SW 1271 (cell line): ENCODE data around the gene BCAS3.

ENCODE experiments used
- DNase-seq, 2 experiments: peaks; one replicate each; lab custom pipeline; 2025; lab: John Stamatoyannopoulos, UW

BCAS3 gene

DNA sequence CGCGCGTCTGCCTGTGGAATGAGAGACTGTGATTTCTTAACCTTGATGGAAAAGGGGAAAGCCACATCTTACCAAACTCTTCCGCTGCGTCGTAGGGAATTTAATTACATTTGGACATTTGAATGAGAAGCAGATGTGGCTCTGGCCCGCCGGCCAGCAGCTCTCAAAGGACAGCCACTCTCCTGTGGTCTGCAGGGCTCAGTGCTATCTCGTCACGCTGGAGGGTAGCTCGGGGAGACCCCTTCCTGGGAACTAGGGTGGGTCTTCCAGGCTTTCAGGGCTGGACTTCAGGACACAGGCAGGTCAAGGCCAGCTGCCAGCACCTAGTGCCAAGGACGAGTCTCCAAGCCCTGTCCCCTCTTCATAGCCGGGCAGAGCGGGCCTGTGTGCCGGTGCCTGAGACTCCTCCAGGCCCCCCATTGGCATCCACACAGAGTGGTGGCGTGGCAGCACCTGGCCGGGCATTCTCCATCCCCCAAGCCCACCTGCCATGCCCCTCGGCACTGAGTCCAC is 706.1 kb downstream of the BCAS3 start:
- no peak for DNase-seq

- no peak for DNase-seq
Measured at GRCh38 chr17:61384354-61384691, 706.7 kb downstream of the BCAS3 start.

DNA sequence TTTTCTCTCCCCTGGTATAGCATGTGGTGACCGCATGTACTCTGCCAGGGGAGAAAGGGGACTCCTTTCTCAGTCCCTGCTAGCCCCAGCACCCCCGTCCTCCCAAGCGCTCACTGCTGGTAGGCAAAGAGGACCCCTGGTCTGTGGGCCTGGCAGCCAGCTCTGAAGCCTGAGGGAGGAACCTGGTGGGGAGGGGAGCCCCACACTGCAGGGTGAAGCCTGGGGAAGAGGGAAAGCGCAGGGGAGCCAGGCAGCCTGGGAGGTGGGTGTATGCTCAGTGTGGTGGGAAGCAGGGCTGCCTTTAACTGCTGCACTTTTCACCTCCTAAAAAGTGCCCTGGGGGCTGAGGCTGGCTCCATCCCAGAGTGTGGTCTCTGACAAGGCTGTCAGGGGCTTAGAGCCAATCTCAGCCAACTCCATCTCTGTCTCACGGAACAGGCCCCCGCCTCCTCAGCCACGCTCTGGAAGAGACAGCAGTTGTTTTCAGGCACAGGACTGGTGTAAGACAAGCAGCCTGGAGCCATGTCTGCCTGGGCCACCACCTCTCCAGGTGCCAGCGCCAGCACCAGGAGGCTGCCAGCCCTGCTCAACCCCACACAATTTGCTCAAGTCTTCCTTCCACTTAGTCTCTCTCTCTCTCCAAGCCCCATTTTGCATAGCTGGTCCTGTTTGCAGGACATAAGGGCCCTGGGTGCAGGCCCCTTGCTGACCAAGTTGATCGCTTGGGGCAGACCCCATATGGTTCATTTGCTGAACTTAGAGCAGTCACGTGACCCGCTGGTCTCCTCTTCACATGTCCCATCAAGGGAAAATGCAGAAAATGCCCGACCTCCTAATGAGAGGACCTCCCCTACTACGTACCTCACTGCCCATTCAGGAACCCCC is 707.3 kb downstream of the BCAS3 start:
- no peak for DNase-seq

- no peak for DNase-seq
Measured at GRCh38 chr17:61385577-61386236, 708.1 kb downstream of the BCAS3 start.

- no peak for DNase-seq
Measured at GRCh38 chr17:61386251-61386650, 708.6 kb downstream of the BCAS3 start.

- no peak for DNase-seq
Measured at GRCh38 chr17:61387011-61387410, 709.4 kb downstream of the BCAS3 start.

DNA sequence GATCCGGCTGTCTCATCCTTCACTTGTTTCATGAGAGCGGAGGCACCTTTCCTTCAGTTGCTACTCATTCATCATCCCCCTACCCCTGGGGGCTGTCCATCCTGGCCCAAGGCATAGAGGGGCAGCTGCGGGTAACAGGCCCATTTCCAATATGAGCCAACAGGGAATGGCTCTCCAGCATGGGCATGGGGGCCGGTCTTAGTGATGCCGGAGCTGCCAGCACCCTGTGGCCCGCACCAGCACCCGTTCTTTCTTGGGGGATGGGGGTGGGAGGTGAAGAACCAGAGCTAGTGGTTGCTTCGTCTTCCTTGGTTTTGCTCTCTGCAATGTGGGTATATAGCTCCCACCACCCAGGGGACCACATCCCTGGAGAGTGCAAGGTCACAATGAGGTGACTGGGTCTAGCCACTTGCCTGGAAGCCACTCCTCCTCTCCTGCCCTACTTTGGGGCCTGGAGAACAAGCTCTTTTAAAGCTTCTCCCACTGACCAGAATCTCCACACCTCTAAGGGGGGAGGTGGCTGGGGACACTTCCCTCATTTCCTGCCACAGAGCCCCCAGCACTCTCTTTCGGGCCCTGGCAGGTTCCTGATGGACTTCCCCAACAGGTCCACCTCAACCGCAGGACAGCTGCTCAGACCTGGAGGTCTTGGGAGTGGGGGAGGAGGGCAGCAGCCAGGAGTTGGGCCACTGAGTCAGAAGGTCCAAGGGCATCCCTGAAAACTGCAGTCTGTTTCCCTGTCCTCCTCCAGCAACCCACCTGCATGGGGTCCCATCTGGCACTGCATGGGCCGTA is 710.1 kb downstream of the BCAS3 start:
- DNase-seq, result no peak

DNA sequence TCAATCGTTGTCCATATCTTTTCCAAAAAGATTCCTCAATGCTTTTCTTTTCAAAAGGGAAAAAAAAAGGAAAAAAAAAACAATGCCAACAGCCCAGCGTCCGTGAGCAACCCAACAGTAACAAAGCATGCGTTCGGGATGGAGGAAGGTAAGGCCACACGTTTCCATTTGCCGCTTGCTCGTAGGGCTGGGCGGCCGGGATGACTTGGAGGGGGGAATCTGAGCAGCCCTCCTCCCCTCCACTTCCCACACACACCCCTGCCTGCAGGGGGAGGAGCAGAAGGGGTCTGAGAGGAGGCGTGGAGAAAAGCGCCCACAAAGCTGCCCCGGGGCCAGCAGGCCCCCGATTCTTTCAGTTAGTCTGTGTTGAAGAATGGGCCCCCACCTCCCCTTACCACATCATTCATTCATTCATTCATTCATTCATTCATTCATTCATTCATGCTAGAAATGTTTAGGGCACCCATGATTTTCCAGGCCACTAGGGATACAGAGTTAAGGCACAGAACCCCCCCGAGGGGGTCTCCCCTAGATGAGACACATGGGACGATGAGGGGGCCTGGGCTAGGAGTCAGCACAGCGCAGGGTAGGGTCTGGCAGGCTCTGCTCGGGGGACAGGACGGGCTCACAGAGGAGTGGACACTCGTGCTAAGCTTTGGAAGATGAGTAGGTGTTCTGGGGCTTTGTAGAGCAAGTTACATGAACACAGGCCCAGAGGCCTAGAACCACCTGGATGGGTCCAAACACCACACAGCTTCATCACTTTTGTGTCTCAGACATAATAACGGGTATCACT is 711.1 kb downstream of the BCAS3 start:
- no peak for DNase-seq

DNA sequence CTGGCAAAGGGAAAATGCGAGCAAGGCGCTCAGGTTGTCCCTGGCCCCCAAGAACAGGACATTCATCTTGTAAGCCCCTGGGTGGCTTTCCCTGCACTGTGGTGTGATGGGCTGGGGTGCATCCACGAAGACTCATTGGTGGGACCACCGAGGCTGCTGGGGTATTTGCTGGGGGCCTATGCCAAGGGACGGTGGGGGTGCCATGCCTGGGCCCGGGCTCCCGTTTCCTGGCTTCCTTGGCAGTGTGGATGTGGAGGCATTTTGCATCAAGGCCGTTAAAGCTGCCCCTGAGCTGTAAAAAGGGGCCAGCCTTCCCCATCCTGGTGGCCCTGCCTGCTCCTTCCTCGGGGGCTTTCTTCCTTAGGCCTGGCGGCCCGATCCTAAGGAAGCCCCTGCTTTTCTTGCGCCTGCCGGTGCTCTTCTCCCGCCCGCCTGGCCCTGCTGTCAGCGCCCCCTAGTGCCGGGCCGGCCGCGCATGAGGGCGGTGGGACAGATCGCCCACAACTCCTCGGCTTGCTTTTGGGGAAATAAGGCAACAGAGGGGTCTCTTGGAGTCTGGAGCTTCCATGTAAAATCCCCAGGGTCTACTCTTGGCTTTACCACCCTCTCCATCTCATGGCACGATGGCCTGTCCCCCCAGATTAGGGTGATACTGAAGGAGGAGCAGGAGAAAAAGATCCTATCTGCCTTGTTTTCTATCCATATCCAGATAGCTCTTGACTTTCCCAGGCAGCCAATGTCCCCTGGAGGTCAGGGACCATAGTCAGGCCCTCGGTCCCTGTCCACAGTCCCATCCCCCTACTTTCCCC is 712.2 kb downstream of the BCAS3 start:
- no peak for DNase-seq

GRCh38 chr17:61390479-61390791 is 712.8 kb downstream of the BCAS3 start:
- no peak for DNase-seq

DNA sequence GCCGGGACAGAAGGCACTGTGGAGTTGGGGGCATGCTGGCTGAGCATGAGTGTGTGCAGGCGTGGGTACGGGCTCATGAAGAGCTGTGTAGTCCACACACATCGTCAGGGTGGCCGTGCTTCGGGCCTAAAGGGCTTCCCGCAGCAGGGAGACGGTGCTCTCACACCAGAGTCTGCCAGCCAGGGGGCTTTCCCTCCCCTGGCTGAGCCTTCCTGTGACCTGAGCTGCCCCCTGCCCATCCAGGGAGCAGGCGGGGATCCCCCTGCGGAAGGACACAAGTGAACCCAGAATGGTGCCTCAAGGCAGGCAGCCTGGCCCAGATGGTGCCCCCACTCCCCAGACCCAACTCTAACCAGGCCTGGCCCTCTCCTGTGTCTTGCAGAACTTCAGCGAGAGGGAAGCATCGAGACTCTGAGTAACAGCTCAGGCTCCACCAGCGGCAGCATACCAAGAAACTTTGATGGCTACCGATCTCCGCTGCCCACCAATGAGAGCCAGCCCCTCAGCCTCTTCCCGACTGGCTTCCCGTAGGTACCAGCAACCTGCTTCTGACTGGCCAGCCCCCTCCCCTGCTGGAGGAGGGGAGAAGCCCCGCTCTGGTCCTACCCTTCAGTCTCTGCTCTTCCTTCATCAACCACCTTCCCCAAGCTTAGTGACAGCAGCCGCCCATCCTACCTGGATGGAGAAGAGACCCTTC is 714.1 kb downstream of the BCAS3 start:
- DNase-seq, result no peak

DNA sequence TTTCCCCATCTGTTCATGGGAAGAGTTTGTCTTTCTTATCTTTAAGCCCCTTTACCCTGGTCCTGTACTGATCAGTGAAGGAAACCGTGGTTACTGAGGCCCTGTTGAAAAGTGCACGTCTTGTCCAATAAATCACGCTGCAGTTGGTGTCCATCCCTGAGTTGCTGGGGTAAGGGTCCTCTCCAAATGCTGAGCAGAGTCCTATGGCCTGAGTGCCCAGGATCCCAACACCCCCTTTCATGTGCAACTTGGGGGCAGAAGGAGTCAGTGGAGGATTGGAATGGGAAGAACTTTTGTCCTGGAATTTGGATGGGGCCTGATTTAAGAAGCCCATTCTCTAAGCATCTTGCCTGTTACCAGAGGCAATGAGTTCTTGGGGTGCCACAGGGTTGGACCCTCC is 715.0 kb downstream of the BCAS3 start:
- DNase-seq, result no peak

GRCh38 chr17:61393550-61393903 is 715.9 kb downstream of the BCAS3 start:
- no peak for DNase-seq

GRCh38 chr17:61393904-61394629 is 716.4 kb downstream of the BCAS3 start:
- DNase-seq, result no peak

DNA sequence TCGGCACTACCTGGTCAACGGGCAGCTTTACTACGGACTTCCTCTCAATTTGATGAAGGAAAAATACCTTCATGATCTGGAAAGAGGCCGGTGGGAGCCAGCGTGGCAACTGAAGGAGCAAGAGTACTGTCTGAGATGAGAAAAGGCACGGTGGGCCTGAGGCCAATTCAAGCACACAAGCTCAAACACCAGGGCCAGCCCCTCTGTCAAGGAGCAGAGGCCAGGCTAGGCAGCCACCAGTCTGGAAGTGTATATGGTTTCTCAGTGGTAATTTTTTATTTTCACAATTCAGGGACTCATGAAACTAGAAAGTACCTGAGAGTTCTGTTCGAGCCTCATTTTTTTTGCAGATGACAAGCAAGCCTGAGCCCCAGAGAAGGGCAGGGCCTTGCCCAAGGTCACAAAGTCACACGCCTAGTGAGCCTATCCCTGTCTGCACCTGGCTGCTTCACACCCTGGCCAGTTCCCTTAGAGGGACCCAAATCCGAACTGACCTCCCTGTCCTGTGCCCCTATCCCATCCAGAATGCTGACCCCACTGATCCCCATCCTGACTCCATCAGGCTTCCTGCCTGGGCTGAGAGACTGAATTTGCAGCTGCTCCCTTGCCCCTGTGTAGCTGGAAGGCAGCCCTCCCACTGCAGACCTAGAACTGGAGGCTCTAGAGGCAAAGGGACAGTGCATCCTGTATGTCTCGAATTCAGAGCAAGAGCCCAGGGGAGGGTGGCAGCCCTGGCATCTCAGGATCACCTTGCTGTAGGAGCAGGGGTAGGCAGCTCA is 717.2 kb downstream of the BCAS3 start:
- DNase-seq, result no peak

GRCh38 chr17:61395409-61395982 is 717.8 kb downstream of the BCAS3 start:
- DNase-seq, result no peak

DNA sequence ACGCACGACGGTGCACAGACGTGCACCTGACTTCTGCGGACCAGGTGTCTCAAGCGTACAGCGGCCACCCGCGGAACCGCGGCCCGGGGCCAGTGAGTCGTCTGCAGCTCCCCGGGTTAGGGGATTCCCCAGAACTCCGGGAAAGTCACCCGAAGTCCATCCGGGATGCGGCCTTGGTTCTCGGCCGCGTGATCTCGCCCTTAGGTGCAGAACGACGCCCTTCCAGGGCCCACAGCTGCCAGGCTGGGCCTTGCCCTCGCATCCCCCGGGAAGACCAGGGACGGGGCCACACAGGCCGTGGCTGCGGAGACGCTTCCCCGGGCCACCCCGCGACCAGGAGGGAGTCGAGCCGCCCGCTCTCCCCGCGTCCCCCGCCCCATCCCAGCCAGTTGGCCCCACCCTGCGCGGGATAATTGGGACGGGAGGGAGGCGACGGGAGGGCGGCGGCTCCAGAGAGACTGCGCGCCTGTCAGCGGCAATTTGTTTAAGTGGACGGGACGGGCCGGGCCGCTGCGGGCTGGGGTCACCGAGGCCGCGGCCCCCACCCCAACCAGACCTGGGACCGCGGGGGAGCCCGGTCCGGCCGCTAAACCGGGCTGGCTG is 718.4 kb downstream of the BCAS3 start:
- DNase-seq, result no peak

DNA sequence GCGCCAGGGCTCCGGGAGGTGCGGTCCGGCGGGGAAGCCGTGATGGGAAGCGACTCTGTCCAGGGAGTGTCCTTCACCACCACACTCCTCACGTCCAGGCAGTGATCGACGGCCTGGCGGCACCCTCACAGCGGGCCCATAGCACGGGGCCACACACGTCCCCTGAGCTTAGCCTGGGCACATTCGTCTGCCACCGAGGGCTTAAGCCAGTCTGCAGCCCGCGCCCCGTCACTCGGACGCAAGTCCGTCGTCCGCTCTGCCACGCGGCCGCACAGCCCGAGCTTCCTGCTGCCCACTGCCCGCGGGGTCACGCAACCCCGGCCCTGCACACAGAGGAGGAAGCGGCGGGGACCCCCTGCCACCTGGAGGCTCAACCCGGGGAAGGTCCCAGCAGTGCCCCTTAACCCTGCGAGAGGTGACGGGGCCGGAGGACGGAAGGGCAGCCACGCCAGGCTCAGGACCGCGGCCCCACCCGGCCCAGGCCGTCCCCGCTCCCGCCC is 719.0 kb downstream of the BCAS3 start:
- DNase-seq, result no peak
